ENCODE measurements around the gene TM7SF2.
A peak's percentile ranks its signal among the peaks of the same experiment; 100 is the strongest.

The TM7SF2 gene

GRCh38 chr11:65120831-65121230 lies 9.2 kb downstream of the TM7SF2 start:
- H3K4me1 ChIP-seq (ENCODE audit: control insufficient read depth in 1 of 2, insufficient read depth in 2 of 2, low read length in 2 of 2) = peaks cover 31 to 39% of the 10 kb centered on the region in 2 donors
- H3K9ac ChIP-seq (ENCODE audit: low read depth in 1 of 2, low read length in 2 of 2) = peak overlapping the region; percentile 92 to 93
- no peaks in the 10 kb centered on the region for H3K27me3 ChIP-seq (ENCODE audit: control insufficient read depth in 1 of 2, insufficient read depth in 2 of 2, low read length in 2 of 2)
- H3K36me3 ChIP-seq (ENCODE audit: control insufficient read depth in 1 of 2, insufficient read depth in 2 of 2, low read length in 2 of 2) = peaks cover 37 to 43% of the 10 kb centered on the region in 2 donors
- H3K4me3 ChIP-seq (ENCODE audit: low read depth in 1 of 2, low read length in 2 of 2) = peak overlapping the region in 1 of 2 donors; percentile 100
- H3K9me3 ChIP-seq (ENCODE audit: control insufficient read depth in 1 of 2, low read length in 2 of 2) = no peaks in the 10 kb centered on the region
- no peak overlapping the region for H3K27ac ChIP-seq (ENCODE audit: low read depth, low read length)

GRCh38 chr11:65121447-65121864 lies 9.8 kb downstream of the TM7SF2 start:
- Histone ChIP-seq H3K36me3 (ENCODE audit: control insufficient read depth in 1 of 2, insufficient read depth in 2 of 2, low read length in 2 of 2) (peaks cover 36 to 48% of the 10 kb centered on the region in 2 donors), H3K4me1 (ENCODE audit: control insufficient read depth in 1 of 2, insufficient read depth in 2 of 2, low read length in 2 of 2) (peaks cover 25 to 33% of the 10 kb centered on the region in 2 donors), H3K9me3 (ENCODE audit: control insufficient read depth in 1 of 2, low read length in 2 of 2) (no peaks in the 10 kb centered on the region), H3K4me3 (ENCODE audit: low read depth in 1 of 2, low read length in 2 of 2) (peak overlapping the region; percentile 98 to 100), H3K27ac (ENCODE audit: low read depth, low read length) (peak overlapping the region; percentile 91), H3K9ac (ENCODE audit: low read depth in 1 of 2, low read length in 2 of 2) (peak overlapping the region; percentile 92 to 93), H3K27me3 (ENCODE audit: control insufficient read depth in 1 of 2, insufficient read depth in 2 of 2, low read length in 2 of 2) (no peaks in the 10 kb centered on the region)

DNA sequence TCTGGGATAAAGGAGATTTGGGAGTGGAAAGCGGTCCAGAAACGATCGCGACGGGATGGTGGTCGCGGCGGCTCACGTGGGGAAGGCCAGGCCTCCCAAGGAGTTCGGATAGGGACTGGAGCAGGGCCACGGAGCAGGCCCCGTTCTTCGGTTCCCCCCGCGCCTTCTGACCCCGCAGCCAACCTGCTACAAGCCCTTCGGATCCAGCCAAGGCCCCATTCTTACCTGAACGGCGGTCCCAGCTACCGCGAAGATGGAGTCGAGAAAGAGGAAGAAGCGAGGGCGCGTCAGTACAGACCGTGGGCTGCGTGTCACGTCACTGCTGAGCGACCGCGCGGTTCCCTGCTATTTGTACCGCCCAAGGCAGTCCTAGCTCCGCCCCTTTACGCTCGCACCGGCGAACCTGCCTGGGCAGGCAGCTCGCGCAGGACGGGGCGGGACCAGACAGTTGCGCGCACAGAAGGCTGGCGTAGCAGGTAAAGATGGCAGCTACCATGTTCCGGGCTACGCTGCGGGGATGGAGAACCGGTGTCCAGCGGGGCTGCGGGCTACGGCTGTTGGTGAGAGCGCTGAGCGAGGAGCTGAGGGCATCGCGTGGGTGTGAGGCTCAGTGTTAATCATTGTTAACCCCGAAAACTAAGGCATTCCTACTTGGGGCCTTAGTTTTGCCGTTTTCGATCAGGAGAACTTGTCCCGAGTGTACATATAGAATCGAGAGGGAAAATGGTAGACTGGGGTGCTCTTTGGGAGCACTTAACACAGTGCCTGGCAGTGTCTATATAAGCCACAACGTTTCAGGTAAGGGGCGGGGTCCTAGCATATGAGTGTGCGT lies 10.4 kb downstream of the TM7SF2 start, which contains the start of the genes FAU and MRPL49:
Gene FAU, minus strand, starts transcription at position 270 of the 832 bp plus-strand sequence. CDS start 321 bp downstream, outside the sequence.
Gene MRPL49, plus strand, starts transcription at position 457 of the 832 bp plus-strand sequence. Its CDS starts 26 bp downstream, at position 483.
- Histone ChIP-seq H3K4me1 (ENCODE audit: control insufficient read depth in 1 of 2, insufficient read depth in 2 of 2, low read length in 2 of 2) (peaks cover 27 to 28% of the 10 kb centered on the region in 2 donors), H3K4me3 (ENCODE audit: low read depth in 1 of 2, low read length in 2 of 2) (peak within 1 kb of the TSS; percentile 98 to 100), H3K27me3 (ENCODE audit: control insufficient read depth in 1 of 2, insufficient read depth in 2 of 2, low read length in 2 of 2) (no peaks in the 10 kb centered on the region), H3K9ac (ENCODE audit: low read depth in 1 of 2, low read length in 2 of 2) (peak within 1 kb of the TSS; percentile 92 to 93), H3K27ac (ENCODE audit: low read depth, low read length) (peak within 1 kb of the TSS; percentile 91), H3K36me3 (ENCODE audit: control insufficient read depth in 1 of 2, insufficient read depth in 2 of 2, low read length in 2 of 2) (peaks cover 39 to 54% of the 10 kb centered on the region in 2 donors), H3K9me3 (ENCODE audit: control insufficient read depth in 1 of 2, low read length in 2 of 2) (no peaks in the 10 kb centered on the region)

DNA sequence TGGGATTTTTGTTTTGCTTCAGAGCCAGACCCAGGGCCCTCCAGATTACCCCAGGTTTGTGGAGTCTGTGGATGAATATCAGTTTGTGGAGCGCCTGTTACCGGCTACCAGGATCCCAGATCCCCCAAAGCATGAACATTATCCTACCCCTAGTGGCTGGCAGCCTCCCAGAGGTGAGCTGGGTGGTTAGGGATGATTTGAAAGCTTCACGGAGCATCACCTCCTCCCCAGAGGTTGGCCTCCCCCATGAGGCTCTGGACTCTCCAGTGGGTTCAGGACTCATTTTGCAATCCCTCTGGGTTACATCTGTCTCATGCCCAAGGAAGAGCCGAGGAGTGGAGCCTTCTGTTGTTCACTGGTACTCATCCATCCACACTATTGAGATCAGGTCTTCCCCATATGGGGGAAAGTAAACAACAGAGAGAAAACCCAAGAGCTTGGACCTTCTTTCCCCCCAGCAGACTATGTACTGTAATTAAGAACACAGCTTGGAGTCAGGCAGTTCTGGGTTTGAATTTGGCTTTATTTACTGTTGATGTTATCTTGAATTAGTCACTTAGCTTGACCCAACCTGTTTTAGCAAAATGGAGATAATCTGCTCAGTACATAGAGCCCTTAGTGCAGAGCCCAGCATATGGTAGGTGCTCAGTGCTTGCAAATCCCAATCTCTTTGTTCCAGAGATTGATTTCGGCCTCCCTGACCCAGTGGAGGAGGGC lies 13.0 kb downstream of the TM7SF2 start:
- H3K9me3 ChIP-seq (ENCODE audit: control insufficient read depth in 1 of 2, low read length in 2 of 2) = no peaks in the 10 kb centered on the region
- H3K27me3 ChIP-seq (ENCODE audit: control insufficient read depth in 1 of 2, insufficient read depth in 2 of 2, low read length in 2 of 2) = no peaks in the 10 kb centered on the region
- peaks cover 53 to 67% of the 10 kb centered on the region in 2 donors for H3K36me3 ChIP-seq (ENCODE audit: control insufficient read depth in 1 of 2, insufficient read depth in 2 of 2, low read length in 2 of 2)
- no peak overlapping the region for H3K27ac ChIP-seq (ENCODE audit: low read depth, low read length)
- no peak overlapping the region for H3K4me3 ChIP-seq (ENCODE audit: low read depth in 1 of 2, low read length in 2 of 2)
- H3K9ac ChIP-seq (ENCODE audit: low read depth in 1 of 2, low read length in 2 of 2) = no peak overlapping the region
- H3K4me1 ChIP-seq (ENCODE audit: control insufficient read depth in 1 of 2, insufficient read depth in 2 of 2, low read length in 2 of 2) = peaks cover 24 to 26% of the 10 kb centered on the region in 2 donors

DNA sequence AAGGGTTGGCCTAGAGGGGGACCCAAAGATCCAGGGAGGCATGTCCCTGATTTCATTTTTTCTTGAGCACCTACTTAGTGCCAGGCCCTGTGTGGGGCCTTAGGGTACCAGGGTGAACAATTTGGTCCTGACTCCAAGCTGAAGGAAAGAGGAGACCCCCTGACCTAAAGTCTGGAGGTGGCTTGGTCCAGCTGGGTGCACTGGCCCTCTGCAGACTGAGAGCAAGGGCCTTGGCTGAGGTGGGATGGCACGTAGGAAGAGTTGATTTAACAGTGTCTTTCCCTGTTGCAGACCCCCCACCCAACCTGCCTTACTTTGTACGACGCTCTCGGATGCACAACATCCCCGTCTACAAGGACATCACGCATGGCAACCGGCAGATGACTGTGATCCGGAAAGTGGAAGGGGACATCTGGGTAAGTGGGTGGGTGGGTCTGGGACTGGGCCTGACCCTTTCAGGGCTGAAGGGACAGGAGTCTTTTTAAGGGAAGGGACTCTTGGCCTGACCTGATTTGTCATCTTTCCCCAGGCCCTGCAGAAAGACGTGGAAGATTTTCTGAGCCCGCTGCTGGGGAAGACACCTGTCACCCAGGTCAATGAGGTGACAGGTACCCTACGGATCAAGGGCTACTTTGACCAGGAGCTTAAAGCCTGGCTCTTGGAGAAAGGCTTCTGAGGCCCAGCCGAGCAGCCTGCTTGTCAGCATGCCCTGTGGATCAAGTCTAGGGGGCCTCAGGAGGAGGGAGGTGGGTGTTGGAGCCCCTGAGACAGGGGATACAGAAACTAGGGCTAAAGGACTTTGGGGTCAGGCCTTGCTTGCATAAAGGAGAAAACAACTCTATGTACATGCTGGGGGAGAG lies 13.8 kb downstream of the TM7SF2 start:
- Histone ChIP-seq H3K27ac (ENCODE audit: low read depth, low read length) (no peak overlapping the region), H3K4me1 (ENCODE audit: control insufficient read depth in 1 of 2, insufficient read depth in 2 of 2, low read length in 2 of 2) (peaks cover 19% of the 10 kb centered on the region in 2 donors), H3K9ac (ENCODE audit: low read depth in 1 of 2, low read length in 2 of 2) (no peak overlapping the region), H3K27me3 (ENCODE audit: control insufficient read depth in 1 of 2, insufficient read depth in 2 of 2, low read length in 2 of 2) (no peaks in the 10 kb centered on the region), H3K4me3 (ENCODE audit: low read depth in 1 of 2, low read length in 2 of 2) (no peak overlapping the region), H3K36me3 (ENCODE audit: control insufficient read depth in 1 of 2, insufficient read depth in 2 of 2, low read length in 2 of 2) (peaks cover 51 to 67% of the 10 kb centered on the region in 2 donors), H3K9me3 (ENCODE audit: control insufficient read depth in 1 of 2, low read length in 2 of 2) (no peaks in the 10 kb centered on the region)

DNA sequence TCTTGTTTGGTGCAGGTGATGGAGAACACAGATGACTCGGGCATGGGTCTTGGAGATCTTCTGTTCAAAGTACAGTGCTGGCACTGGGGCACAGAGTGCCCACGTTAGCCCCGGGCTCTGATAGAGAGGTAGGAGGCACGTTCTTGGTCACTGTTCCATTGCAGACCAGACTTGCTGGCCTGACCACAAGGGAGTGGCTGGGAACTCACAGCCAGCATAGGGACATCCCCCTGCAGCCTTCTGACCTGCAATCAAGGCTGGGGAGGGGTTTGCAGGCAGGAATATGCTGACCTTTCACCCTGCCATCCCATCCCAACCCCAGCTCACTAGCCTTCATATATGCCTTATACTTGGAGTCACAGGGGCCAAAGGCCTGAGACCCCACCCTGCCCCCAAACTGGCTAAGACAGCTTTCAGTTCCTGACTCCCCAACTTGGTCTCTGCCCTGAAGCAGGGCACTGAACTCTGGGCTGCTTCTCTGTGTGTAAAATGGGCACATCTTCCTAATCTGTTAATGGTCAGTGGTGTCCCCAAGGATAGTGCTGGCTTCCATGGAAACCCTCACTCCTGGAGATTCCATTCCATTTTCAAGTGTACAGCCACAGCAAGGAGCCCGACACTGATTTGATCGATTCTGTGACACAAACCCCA lies 15.1 kb downstream of the TM7SF2 start:
- no peaks in the 10 kb centered on the region for H3K27me3 ChIP-seq (ENCODE audit: control insufficient read depth in 1 of 2, insufficient read depth in 2 of 2, low read length in 2 of 2)
- peaks cover 55 to 74% of the 10 kb centered on the region in 2 donors for H3K36me3 ChIP-seq (ENCODE audit: control insufficient read depth in 1 of 2, insufficient read depth in 2 of 2, low read length in 2 of 2)
- H3K4me3 ChIP-seq (ENCODE audit: low read depth in 1 of 2, low read length in 2 of 2) = no peak overlapping the region
- no peak overlapping the region for H3K27ac ChIP-seq (ENCODE audit: low read depth, low read length)
- H3K9me3 ChIP-seq (ENCODE audit: control insufficient read depth in 1 of 2, low read length in 2 of 2) = no peaks in the 10 kb centered on the region
- H3K4me1 ChIP-seq (ENCODE audit: control insufficient read depth in 1 of 2, insufficient read depth in 2 of 2, low read length in 2 of 2) = peaks cover 10 to 17% of the 10 kb centered on the region in 2 donors
- no peak overlapping the region for H3K9ac ChIP-seq (ENCODE audit: low read depth in 1 of 2, low read length in 2 of 2)

DNA sequence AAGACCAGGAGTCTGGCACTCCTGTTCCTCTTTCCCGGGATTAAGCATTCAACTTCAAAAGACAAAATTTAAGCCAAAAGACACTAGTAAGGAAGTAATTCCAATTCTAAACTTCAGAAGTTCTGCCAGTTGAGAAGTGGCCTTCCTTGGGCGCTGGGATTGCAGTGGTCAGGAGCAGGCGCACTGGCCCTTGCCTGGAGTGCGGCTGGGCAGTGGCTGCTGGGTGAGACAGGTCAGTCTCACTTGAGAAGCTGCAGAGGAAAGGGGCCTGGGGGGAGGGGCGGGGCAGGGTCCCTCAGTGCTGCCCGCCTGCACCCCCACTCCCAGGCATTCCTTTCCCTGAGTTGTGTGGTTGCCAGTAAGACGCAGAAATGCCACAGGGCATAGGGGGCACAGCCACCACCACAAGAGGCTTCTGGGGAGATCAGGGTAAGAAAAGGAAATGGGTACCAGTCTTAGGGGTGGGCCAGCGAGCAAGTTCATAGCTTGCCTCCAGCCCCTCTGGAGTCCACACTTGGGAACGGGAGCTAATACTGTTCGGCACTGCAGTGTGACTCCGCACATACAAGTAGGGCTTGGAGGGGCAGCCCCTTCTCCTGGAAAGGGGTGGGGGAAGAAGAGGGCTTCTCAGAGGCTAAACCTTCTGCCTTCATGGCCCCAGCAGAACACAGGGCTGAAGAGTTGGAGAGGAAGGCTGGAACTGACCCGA lies 16.0 kb downstream of the TM7SF2 start:
- Histone ChIP-seq H3K36me3 (ENCODE audit: control insufficient read depth in 1 of 2, insufficient read depth in 2 of 2, low read length in 2 of 2) (peaks cover 63 to 83% of the 10 kb centered on the region in 2 donors), H3K27ac (ENCODE audit: low read depth, low read length) (no peak overlapping the region), H3K9me3 (ENCODE audit: control insufficient read depth in 1 of 2, low read length in 2 of 2) (no peaks in the 10 kb centered on the region), H3K27me3 (ENCODE audit: control insufficient read depth in 1 of 2, insufficient read depth in 2 of 2, low read length in 2 of 2) (no peaks in the 10 kb centered on the region), H3K4me3 (ENCODE audit: low read depth in 1 of 2, low read length in 2 of 2) (no peak overlapping the region), H3K4me1 (ENCODE audit: control insufficient read depth in 1 of 2, insufficient read depth in 2 of 2, low read length in 2 of 2) (peaks cover 17 to 26% of the 10 kb centered on the region in 2 donors), H3K9ac (ENCODE audit: low read depth in 1 of 2, low read length in 2 of 2) (no peak overlapping the region)

DNA sequence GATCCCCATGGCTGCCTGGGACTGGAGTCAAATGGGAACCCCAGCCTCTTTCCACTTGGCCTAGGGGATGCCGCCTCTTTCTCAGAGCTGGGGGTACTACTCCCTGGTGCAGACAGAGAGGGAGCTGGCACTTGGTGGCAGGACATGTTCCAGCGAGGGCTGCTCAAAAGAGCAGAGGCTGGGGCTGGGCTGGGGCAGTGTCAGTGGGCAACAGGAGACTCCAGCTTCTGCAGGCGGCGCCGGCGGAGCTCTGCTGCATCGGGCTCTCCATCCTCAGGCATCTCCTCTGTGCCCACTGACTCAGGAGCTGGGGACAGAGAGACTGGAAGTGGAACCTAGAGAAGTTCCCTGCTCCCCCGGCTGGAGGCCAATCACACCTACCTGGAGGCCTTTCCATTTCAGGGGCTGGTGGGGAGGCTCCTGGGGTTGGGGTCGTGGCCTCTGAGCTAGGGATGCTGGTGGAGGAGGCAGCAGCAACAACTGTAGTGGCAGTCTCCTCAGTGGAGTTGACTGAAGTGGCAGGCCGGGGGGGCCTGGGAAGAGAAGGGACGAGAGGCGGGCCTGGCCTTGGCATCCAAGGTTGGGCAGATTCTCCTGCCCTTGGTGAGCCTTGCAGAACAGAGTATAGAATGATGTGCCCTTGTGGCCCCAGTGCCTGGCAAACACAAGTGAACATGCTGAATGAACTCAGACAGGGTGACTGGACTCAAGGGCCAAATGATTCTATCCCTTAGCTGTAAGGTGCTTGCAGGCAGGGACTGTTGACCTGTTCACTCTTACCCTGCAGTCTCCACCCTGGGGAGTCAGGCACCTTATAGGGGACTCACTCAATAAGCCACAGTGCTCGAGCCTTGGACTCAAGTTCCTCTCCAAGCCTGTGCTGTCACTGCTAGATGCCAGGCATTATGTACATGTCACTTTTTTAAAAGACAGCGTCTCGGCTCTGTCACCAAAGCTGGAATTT lies 16.8 kb downstream of the TM7SF2 start:
- Histone ChIP-seq H3K4me1 (ENCODE audit: control insufficient read depth in 1 of 2, insufficient read depth in 2 of 2, low read length in 2 of 2) (peaks cover 20 to 27% of the 10 kb centered on the region in 2 donors), H3K27ac (ENCODE audit: low read depth, low read length) (no peak overlapping the region), H3K36me3 (ENCODE audit: control insufficient read depth in 1 of 2, insufficient read depth in 2 of 2, low read length in 2 of 2) (peaks cover 63 to 88% of the 10 kb centered on the region in 2 donors), H3K9ac (ENCODE audit: low read depth in 1 of 2, low read length in 2 of 2) (no peak overlapping the region), H3K4me3 (ENCODE audit: low read depth in 1 of 2, low read length in 2 of 2) (no peak overlapping the region), H3K27me3 (ENCODE audit: control insufficient read depth in 1 of 2, insufficient read depth in 2 of 2, low read length in 2 of 2) (no peaks in the 10 kb centered on the region), H3K9me3 (ENCODE audit: control insufficient read depth in 1 of 2, low read length in 2 of 2) (no peaks in the 10 kb centered on the region)

Measured in duodenal mucosa (tissue), 2 donors.